ENCODE data around the gene CHI3L1.

The CHI3L1 gene

DNA sequence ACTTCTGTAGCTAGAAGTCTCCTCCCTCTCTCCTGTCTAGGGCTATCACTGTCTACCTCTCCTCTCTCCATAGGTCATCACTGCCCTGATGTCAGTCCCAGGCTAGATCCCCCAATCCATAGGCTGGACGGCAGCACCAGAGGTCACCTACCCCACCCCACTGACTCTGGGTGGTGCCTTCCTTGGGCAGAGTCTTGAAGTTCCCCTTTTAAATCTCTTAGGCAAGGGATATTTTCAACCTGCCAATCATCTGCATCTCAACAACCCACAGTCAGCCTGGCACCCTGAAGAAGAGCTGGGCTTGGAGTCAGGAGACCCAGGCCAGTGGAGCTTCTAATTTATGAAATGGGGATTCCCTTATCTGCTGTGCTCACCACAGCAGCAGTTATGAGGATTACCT is 24.1 kb downstream of the CHI3L1 start:
- TF ChIP-seq, protein P1, sequence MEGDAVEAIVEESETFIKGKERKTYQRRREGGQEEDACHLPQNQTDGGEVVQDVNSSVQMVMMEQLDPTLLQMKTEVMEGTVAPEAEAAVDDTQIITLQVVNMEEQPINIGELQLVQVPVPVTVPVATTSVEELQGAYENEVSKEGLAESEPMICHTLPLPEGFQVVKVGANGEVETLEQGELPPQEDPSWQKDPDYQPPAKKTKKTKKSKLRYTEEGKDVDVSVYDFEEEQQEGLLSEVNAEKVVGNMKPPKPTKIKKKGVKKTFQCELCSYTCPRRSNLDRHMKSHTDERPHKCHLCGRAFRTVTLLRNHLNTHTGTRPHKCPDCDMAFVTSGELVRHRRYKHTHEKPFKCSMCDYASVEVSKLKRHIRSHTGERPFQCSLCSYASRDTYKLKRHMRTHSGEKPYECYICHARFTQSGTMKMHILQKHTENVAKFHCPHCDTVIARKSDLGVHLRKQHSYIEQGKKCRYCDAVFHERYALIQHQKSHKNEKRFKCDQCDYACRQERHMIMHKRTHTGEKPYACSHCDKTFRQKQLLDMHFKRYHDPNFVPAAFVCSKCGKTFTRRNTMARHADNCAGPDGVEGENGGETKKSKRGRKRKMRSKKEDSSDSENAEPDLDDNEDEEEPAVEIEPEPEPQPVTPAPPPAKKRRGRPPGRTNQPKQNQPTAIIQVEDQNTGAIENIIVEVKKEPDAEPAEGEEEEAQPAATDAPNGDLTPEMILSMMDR (IDR thresholded peaks at IDR 0.05; ENCODE audit: extremely low read depth, missing control alignments): no peak
- DNase-seq (ENCODE audit: low spot score): no peak

DNA sequence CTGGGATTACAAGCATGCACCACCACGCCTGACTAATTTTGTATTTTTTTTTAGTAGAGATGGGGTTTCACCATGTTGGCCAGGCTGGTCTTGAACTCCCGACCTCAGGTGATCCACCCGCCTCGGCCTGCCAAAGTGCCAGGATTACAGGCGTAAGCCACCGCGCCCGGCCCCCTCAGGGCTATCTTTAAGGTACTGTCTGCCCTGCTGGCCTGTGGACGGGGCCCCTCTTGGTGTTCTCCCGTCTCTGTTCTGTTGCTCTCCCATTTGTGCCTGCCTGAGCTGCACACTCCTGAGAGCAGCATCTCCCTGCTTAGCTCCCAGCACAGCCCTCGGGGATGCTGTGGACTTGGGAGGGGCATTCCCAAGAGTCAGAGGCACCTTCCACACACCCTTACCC is 24.8 kb downstream of the CHI3L1 start:
- DNase-seq (ENCODE audit: low spot score): no peak
- TF ChIP-seq, protein P1 (IDR thresholded peaks at IDR 0.05; ENCODE audit: extremely low read depth, missing control alignments): no peak

DNA sequence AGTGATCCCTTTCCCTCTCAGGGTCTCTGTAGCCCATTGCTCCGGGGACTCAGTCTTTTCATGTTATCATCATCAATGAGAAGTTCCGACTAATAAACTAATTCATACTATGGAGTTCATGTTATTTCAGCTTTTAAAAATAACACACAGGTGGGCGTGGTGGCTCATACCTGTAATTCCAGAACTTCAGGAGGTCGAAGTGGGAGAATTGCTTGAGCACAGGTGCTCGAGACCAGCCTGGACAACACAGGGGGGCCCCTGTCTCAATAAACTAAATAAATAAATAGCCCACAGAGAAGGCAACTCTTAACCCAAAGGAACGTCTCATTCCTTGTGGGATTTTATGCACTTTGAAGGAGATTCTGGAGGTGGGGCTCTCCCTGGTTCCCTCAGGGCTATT is 25.3 kb downstream of the CHI3L1 start:
- DNase-seq (ENCODE audit: low spot score): no peak
- TF ChIP-seq, protein P1 (IDR thresholded peaks at IDR 0.05; ENCODE audit: extremely low read depth, missing control alignments): no peak

DNA sequence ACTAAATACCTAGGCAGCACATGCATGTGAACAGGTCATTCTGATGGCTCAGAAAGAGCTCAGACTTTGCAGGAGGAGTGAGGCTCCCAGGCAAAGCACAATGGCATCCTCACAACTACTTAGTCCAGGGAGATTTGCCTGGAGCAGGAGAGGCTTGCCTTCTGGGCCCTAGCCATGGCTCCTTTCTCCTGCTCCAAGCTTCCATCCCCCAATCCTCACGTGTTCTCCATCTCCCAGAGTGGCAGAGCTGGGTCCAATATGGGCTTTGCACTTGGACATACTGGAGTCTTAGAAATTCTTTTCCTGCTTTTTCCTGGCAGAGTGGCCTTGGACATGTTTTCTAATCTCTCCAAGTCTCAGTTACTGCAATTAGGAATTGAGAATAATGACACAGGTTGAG is 26.7 kb downstream of the CHI3L1 start:
- TF ChIP-seq, protein P1 (IDR thresholded peaks at IDR 0.05; ENCODE audit: extremely low read depth, missing control alignments): no peak
- no peak for DNase-seq (ENCODE audit: low spot score)

DNA sequence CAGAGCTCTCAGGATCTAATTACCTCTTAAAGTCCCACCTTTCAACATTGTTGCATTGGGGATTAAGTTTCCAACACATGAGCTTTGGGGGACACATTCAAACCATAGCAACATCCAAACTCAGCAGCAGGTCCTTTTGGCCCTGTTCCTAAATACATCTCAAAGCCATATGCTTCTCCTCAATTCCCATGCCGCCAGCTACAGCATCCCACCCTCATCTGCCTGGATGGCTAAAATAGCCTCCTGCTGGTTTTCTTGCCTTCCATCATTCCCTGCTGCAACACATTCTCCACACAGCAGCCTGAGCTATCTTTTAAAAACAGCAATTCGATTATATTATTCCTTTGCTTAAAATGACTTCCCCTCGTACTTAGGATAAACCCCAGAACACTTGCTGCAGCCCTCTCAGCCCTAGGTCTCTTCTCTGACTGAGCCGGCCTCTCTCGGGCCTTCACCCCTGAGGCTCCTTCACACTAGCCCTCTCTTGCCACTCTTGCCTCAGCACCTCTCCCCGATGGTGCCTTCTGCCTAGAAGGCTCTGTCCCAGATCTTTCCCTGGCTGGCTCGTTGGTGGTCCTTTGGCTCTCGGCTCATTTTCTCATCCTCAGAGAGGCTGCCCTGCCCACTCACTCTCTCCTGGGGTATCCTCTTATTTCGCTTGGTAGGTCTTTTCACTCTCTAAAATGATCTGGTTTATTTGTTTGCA is 27.4 kb downstream of the CHI3L1 start:
- TF ChIP-seq, protein P1 (IDR thresholded peaks at IDR 0.05; ENCODE audit: extremely low read depth, missing control alignments): no peak
- DNase-seq (ENCODE audit: low spot score): no peak

DNA sequence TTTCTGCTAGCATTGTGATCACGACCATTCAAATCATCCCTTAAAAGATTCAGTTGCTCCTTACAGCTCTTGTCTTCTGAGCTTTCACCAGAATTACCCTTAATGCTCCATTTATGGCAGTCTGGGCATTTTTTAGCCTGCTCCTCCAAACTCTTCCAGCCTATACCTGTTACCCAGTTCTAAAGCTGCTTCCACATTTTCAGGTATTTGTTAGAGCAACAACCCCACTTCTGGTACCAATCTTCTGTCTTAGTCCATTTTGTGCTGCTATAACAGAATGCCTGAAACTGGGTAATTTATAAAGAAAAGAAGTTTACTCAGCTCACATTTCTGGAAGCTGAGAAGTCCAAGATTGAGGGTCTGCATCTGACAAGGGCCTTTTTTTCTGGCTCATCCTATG is 28.1 kb downstream of the CHI3L1 start:
- TF ChIP-seq, protein P1 (IDR thresholded peaks at IDR 0.05; ENCODE audit: extremely low read depth, missing control alignments): no peak
- no peak for DNase-seq (ENCODE audit: low spot score)

DNA sequence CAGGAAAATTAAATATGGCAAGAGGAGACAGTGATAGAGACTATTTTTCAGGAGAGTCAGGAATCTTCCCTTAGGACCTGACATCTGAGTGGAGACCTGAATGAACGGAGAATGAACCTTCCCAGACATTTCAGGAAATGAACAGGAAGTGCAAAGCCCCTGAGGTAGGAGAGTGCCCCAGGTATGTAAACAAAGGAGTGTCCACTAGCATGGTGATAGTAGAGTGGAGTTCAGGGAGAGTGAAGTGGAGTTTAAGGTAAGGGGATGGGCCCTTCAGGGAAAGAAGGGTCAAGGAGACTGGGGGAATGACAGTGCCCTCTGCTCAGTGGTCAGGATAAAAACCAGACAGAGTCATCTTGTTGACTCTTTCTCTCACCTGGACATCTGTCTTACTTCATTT is 30.2 kb downstream of the CHI3L1 start:
- TF ChIP-seq, protein P1 (IDR thresholded peaks at IDR 0.05; ENCODE audit: extremely low read depth, missing control alignments): no peak
- DNase-seq (ENCODE audit: low spot score): no peak

Data from GM20000 (cell line).